CD8-positive, alpha-beta memory T cell (primary cell): ENCODE results near the gene NAT16. TPM values are rescaled to one million over a fixed set of nuclear protein-coding genes. Genes with fewer than 3 reads are reported as not detected.
A peak's percentile ranks its signal among the peaks of the same experiment; 100 is the strongest.
"Not testable (repeated sequence)": the region's sequence is repeated elsewhere in the genome, so short reads cannot be mapped to it uniquely, and the experiment has no call there.

Experiments used
- CTCF ChIA-PET: fragments of 350-600 bp; sonication (Branson Sonifier 250); formaldehyde crosslinking; loops from one replicate; lab custom pipeline; 2021; ENCODE audit warnings: antibody characterized with exemption; lab: Charles Lee
- POLR2A ChIA-PET: fragments of 350-600 bp; sonication (Branson Sonifier 250); formaldehyde crosslinking; loops from one replicate; lab custom pipeline; 2021; ENCODE audit warnings: antibody characterized with exemption; lab: Charles Lee
- DNase-seq, 5 donors: peaks; one replicate each; pipeline versions ENCODE4 v3.0.0 to v3.0.0-alpha.2; 2020 to 2022; ENCODE audit warnings: mixed read lengths in 1 of 5
- H3K27ac ChIP-seq: one replicate; pipeline ENCODE4 v1.7.0; 2013; ENCODE audit warnings: low read depth, mild to moderate bottlenecking, low read length, moderate library complexity
- H3K27me3 ChIP-seq: 2 replicates; pipeline ENCODE4 v1.7.0; 2013; ENCODE audit warnings: low read length, mild to moderate bottlenecking; ENCODE audit not compliant: insufficient read depth, poor library complexity, severe bottlenecking
- H3K36me3 ChIP-seq: 2 replicates; pipeline ENCODE4 v1.7.0; 2013; ENCODE audit warnings: mild to moderate bottlenecking, low read length, moderate library complexity; ENCODE audit not compliant: insufficient read depth
- H3K4me1 ChIP-seq: 2 replicates; pipeline ENCODE4 v1.7.0; 2013; ENCODE audit warnings: mild to moderate bottlenecking, low read length, moderate library complexity; ENCODE audit not compliant: insufficient read depth
- H3K4me3 ChIP-seq: 2 replicates; pipeline ENCODE4 v1.7.0; 2013; ENCODE audit warnings: mild to moderate bottlenecking, low read length
- H3K9me3 ChIP-seq: 2 replicates; pipeline ENCODE4 v1.7.0; 2013; ENCODE audit warnings: mild to moderate bottlenecking, low read length
- H3K27ac Mint-ChIP-seq, 8 donors: one replicate each; pipeline ENCODE4 v1.8.0; 2020 to 2021; ENCODE audit warnings: mixed read lengths in 8 of 8, mild to moderate bottlenecking in 6 of 8, inconsistent platforms in 3 of 8, moderate library complexity in 3 of 8
- H3K27me3 Mint-ChIP-seq, 2 donors: one replicate each; pipeline ENCODE4 v1.8.0; 2020 to 2021; ENCODE audit warnings: mixed read lengths in 2 of 2, mild to moderate bottlenecking in 1 of 2, moderate library complexity in 1 of 2
- H3K36me3 Mint-ChIP-seq, 3 donors: one replicate each; pipeline ENCODE4 v1.8.0; 2020 to 2021; ENCODE audit warnings: mixed read lengths in 3 of 3, inconsistent platforms in 1 of 3, mild to moderate bottlenecking in 1 of 3
- H3K4me1 Mint-ChIP-seq, 3 donors: one replicate each; pipeline ENCODE4 v1.8.0; 2020 to 2021; ENCODE audit warnings: mixed read lengths in 3 of 3, inconsistent platforms in 1 of 3, mild to moderate bottlenecking in 1 of 3
- H3K4me3 Mint-ChIP-seq, 7 donors: one replicate each; pipeline ENCODE4 v1.8.0; 2020 to 2021; ENCODE audit warnings: mixed read lengths in 7 of 7, mild to moderate bottlenecking in 6 of 7, moderate library complexity in 4 of 7, inconsistent platforms in 2 of 7
- H3K9me3 Mint-ChIP-seq, 5 donors: one replicate each; pipeline ENCODE4 v1.8.0; 2020 to 2022; ENCODE audit warnings: mixed read lengths in 5 of 5, mild to moderate bottlenecking in 3 of 5, moderate library complexity in 2 of 5, inconsistent platforms in 1 of 5
- polyA plus RNA-seq: library from polyadenylated mRNA; unstranded; fragments of 300-500 nt; fragmentation: Illumina TruSeq; gene quantifications from one replicate; pipeline ENCODE4 v1.2.3, GENCODE V29; 2021
- total RNA-seq, 2 experiments: library from RNA; stranded (reverse); gene quantifications; one replicate each; pipeline ENCODE4 v1.2.3, GENCODE V29; 2021

The NAT16 gene
- total and polyA plus RNA-seq, 3 experiments from 2014 or later = not detected

DNA sequence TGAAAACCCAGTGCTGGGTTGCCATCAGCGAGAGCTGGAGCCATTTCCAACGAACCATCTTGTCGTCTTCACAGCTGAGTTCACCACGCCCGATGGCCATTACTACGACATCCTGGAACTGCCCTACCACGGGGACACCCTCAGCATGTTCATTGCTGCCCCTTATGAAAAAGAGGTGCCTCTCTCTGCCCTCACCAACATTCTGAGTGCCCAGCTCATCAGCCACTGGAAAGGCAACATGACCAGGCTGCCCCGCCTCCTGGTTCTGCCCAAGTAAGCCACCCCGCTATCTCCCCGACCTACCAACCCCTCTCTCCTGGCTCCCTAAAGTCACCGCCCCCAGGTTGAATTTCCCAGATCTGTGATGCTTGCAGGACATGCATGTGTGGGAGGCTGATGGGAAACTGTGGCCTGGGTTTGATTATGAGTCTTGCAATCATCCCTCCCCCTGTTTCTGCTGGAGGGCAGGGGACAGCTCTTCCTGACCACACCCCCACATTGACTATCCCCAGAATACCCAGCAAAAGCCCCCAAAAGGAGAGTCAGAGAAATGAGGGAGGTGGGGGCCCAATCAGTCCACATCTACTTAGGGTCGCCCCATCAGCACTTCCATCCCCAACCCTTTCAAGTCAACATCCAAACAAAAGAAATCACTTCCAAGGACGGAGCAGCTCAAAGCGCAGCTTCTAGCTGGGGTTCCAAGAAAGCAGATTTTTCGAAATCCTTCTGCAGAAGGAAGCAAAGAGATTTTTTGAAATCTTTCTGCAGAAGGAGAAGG is 46.3 kb downstream of the NAT16 start:
- Histone ChIP-seq H3K27ac (no peak overlapping the region), H3K4me1 (peaks cover 7% of the 10 kb centered on the region), H3K9me3 (no peaks in the 10 kb centered on the region), H3K27me3 (no peaks in the 10 kb centered on the region), H3K4me3 (no peak overlapping the region), H3K36me3 (no peaks in the 10 kb centered on the region)
- ChIA-PET POLR2A (no interaction called here), CTCF (interaction anchor here (2.5 kb wide), 1 partner anchor 10 kb away, joined by 12 read pairs; no protein-coding TSS in a partner anchor)
- no peak for DNase-seq
- Mint-ChIP-seq H3K36me3 (no peaks in the 10 kb centered on the region), H3K4me3 (no peak overlapping the region), H3K9me3 (no peaks in the 10 kb centered on the region), H3K27ac (no peak overlapping the region), H3K4me1 (peaks cover 7 to 12% (median 10%) of the 10 kb centered on the region in 3 donors), H3K27me3 (peaks cover 18 to 53% of the 10 kb centered on the region in 2 donors)

DNA sequence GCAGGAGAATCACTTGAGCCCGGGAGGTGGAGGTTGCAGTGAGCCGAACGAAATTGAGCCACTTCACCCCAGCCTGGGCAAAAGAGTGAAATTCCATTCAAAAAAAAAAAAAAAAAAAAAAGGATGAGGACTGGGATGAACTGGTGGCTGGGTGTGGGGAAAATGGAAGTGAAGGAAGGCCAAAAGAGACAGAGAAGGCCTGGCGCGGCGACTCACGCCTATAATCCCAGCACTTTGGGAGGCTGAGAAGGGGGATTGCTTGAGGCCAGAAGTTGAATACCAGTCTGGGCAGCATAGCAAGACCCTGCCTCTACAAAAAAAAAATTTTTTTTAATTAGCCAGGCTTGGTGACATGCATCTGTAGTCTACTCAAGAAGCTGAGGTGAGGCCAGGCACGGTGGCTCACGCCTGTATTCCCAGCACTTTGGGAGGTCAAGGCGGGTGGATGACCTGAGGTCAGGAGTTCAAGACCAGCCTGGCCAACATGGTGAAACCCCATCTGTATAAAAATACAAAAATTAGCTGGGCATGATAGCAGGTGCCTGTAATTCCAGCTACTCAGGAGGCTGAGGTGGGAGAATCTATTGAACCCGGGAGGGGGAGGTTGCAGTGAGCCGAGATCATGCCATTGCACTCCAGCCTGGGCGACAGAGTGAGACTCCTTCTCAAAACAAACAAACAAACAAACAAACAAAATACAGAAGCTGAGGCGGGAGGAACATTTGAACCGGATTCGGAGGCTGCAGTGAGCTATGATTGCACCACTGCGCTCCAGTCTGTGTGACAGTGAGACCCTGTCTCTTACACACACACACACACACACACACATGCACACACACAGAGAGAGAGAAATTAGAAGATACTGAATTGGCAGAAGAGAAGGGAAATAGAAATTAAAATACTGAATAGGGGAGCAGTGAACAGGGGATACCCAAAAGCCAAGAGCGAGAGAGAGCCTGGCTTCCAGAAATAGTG is 47.2 kb downstream of the NAT16 start:
- CTCF ChIA-PET = interaction anchor here (2.5 kb wide), 1 partner anchor 11 kb away, joined by 12 read pairs; no protein-coding TSS in a partner anchor
- H3K4me3 ChIP-seq, H3K9me3 Mint-ChIP-seq, POLR2A ChIA-PET, H3K36me3 ChIP-seq, H3K27me3 ChIP-seq, H3K27ac ChIP-seq, H3K9me3 ChIP-seq, DNase-seq, H3K36me3 Mint-ChIP-seq, H3K4me3 Mint-ChIP-seq, H3K4me1 ChIP-seq, H3K4me1 Mint-ChIP-seq, H3K27ac Mint-ChIP-seq: not testable (repeated sequence)
- H3K27me3 Mint-ChIP-seq = peaks cover 16 to 54% of the 10 kb centered on the region in 2 donors

DNA sequence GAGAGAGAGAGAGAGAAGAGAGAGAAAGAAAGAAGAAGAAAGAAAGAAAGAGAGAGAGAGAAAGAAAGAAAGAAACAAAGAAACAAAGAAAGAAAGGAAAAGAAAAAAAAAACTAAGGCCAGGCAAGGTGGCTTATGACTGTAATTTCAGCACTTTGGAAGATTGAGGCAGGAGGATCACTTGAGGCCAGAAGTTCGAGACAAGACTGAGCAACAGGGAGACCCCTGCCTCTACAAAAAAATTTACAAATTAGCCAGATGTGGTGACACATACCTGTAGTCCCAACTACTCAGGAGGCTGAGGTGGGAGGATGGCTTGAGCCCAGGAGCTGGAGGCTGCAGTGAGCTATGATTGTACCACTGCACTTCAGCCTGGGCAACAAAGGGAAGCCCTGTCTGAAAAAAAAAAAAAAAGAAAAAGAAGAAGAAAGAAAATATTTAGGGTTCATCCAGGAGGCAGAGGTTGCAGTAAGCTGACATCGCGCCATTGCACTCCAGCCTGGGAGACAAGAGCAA is 50.4 kb downstream of the NAT16 start:
- Mint-ChIP-seq H3K27me3 (peaks cover 34 to 68% of the 10 kb centered on the region in 2 donors), H3K9me3 (no peaks in the 10 kb centered on the region), H3K27ac (no peak overlapping the region), H3K36me3 (no peaks in the 10 kb centered on the region), H3K4me3 (no peak overlapping the region), H3K4me1 (peaks cover 22 to 28% (median 23%) of the 10 kb centered on the region in 3 donors)
- Histone ChIP-seq H3K9me3 (no peaks in the 10 kb centered on the region), H3K4me1 (peaks cover 18% of the 10 kb centered on the region), H3K4me3 (no peak overlapping the region), H3K36me3 (no peaks in the 10 kb centered on the region), H3K27ac (no peak overlapping the region), H3K27me3 (peaks cover 9% of the 10 kb centered on the region)
- ChIA-PET POLR2A (no interaction called here), CTCF (interaction anchor here (1.2 kb wide), 1 partner anchor 13 kb away, joined by 3 read pairs; no protein-coding TSS in a partner anchor)
- no peak for DNase-seq

DNA sequence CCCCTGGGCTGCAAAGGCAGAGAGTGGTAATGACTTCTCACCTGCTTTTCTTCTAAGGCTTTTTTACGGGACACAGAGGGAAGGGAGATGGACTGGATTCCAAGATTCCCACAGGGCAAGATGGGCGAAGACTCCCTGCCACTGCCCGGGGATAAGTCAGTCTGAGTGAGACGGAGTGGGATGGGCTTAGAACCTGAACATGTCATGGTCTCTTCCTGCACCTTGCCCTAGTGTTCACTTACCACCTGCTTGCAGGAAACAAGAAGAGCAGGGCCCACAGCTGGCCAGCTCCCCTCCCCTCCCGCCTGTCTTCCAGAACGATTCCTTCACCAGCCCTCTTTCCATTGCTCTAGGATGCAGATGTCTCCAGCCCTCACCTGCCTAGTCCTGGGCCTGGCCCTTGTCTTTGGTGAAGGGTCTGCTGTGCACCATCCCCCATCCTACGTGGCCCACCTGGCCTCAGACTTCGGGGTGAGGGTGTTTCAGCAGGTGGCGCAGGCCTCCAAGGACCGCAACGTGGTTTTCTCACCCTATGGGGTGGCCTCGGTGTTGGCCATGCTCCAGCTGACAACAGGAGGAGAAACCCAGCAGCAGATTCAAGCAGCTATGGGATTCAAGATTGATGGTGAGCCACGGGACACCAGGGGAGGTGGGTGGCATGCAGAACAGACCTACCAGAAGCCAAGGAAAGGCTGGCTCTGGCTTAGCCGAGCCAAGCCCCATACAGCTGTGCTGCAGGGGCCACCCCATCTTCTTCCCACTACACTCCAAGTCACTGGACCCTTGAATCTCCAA is 51.9 kb downstream of the NAT16 start:
- no peaks in the 10 kb centered on the region for H3K36me3 ChIP-seq
- no peaks in the 10 kb centered on the region for H3K9me3 ChIP-seq
- CTCF ChIA-PET = interaction anchor here (1.2 kb wide), 1 partner anchor 16 kb away, joined by 5 read pairs; no protein-coding TSS in a partner anchor
- DNase-seq = no peak
- no peak overlapping the region for H3K27ac ChIP-seq
- Mint-ChIP-seq H3K27me3 (peaks cover 34 to 69% of the 10 kb centered on the region in 2 donors), H3K9me3 (no peaks in the 10 kb centered on the region), H3K4me3 (peak overlapping the region in 1 of 7 donors; percentile 13), H3K4me1 (peaks cover 25 to 32% (median 27%) of the 10 kb centered on the region in 3 donors), H3K27ac (no peak overlapping the region), H3K36me3 (no peaks in the 10 kb centered on the region)
- peaks cover 21% of the 10 kb centered on the region for H3K4me1 ChIP-seq
- H3K4me3 ChIP-seq = no peak overlapping the region
- H3K27me3 ChIP-seq = peaks cover 9% of the 10 kb centered on the region
- POLR2A ChIA-PET = no interaction called here

DNA sequence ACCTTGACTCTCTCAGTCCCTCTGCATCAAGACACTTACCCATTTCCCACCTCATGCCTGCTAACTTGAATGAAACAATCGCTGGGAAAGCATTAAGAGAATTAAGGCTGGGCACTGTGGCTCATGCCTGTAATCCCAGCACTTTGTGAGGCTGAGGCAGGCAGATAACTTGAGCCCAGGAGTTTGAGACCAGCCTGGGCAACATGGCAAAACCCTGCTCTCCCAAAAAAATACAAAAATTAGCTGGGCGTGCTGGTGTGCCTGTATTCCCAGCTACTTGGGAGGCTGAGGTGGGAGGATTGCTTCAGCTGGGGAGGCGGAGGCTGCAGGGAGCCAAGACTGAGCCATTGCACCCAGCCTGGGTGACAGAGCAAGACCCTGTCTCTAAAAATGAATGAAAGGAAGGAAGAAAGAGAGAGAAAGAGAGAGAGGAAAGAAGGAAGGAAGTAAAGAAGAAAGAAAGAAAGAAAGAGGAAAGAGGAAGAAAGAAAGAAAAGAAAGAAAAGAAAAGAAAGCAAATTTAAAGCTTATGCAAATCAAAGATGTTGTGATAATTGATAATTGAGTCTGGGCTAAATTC is 52.5 kb downstream of the NAT16 start:
- DNase-seq = no peak
- no peaks in the 10 kb centered on the region for H3K36me3 ChIP-seq
- H3K36me3 Mint-ChIP-seq = no peaks in the 10 kb centered on the region
- peak overlapping the region in 4 of 7 donors; percentile 60 to 76 (median 74) for H3K4me3 Mint-ChIP-seq
- ChIA-PET POLR2A (no interaction called here), CTCF (interaction anchor here (1.2 kb wide), 1 partner anchor 17 kb away, joined by 5 read pairs; no protein-coding TSS in a partner anchor)
- no peak overlapping the region for H3K27ac ChIP-seq
- no peaks in the 10 kb centered on the region for H3K9me3 ChIP-seq
- peaks cover 9% of the 10 kb centered on the region for H3K27me3 ChIP-seq
- no peaks in the 10 kb centered on the region for H3K9me3 Mint-ChIP-seq
- peaks cover 25 to 32% (median 27%) of the 10 kb centered on the region in 3 donors for H3K4me1 Mint-ChIP-seq
- H3K27ac Mint-ChIP-seq = peak overlapping the region in 1 of 8 donors; percentile 66
- peaks cover 33 to 72% of the 10 kb centered on the region in 2 donors for H3K27me3 Mint-ChIP-seq
- H3K4me1 ChIP-seq = peaks cover 21% of the 10 kb centered on the region
- H3K4me3 ChIP-seq = no peak overlapping the region

DNA sequence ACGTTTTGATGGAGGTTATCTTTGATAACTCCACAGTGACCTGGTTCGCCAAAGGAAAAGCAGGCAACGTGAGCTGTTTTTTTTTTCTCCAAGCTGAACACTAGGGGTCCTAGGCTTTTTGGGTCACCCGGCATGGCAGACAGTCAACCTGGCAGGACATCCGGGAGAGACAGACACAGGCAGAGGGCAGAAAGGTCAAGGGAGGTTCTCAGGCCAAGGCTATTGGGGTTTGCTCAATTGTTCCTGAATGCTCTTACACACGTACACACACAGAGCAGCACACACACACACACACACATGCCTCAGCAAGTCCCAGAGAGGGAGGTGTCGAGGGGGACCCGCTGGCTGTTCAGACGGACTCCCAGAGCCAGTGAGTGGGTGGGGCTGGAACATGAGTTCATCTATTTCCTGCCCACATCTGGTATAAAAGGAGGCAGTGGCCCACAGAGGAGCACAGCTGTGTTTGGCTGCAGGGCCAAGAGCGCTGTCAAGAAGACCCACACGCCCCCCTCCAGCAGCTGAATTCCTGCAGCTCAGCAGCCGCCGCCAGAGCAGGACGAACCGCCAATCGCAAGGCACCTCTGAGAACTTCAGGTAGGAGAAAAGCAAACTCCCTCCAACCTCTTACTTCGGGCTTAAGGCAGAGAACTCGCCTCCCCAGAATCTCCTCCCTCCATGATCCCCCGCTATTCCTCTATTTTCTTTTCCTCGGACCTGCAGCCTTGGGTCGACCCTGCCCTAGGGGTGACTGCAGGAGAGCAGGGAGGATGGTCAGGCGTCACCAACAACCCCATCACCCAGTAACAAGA is 53.2 kb downstream of the NAT16 start, which contains the start of gene SERPINE1:
Gene SERPINE1, plus strand, starts transcription at position 454 of the 809 bp plus-strand sequence. CDS start 1,290 bp downstream, outside the sequence.
- Histone ChIP-seq H3K27ac (no peak within 1 kb of the TSS), H3K9me3 (no peaks in the 10 kb centered on the region), H3K4me1 (peaks cover 21% of the 10 kb centered on the region), H3K4me3 (peak within 1 kb of the TSS; percentile 39), H3K36me3 (no peaks in the 10 kb centered on the region), H3K27me3 (peaks cover 9% of the 10 kb centered on the region)
- DNase-seq = peak; percentile 16 to 71 (median 25)
- H3K9me3 Mint-ChIP-seq = no peaks in the 10 kb centered on the region
- H3K27ac Mint-ChIP-seq = peak within 1 kb of the TSS in 7 of 8 donors; percentile 15 to 74 (median 64)
- CTCF ChIA-PET = interaction anchor here (0.6 to 1.5 kb wide), 4 partner anchors 17 to 416 kb away, joined by 3 to 6 read pairs (median 4); no protein-coding TSS in a partner anchor
- peaks cover 25 to 38% (median 27%) of the 10 kb centered on the region in 3 donors for H3K4me1 Mint-ChIP-seq
- peaks cover 39 to 75% of the 10 kb centered on the region in 2 donors for H3K27me3 Mint-ChIP-seq
- peak within 1 kb of the TSS; percentile 34 to 76 (median 73) for H3K4me3 Mint-ChIP-seq
- POLR2A ChIA-PET = no interaction called here
- no peaks in the 10 kb centered on the region for H3K36me3 Mint-ChIP-seq
